IMR-90 (cell line): ENCODE results near the gene EPC1. TPM values are rescaled to one million over a fixed set of nuclear protein-coding genes. Genes with fewer than 3 reads are reported as not detected.

Experiments
- ATAC-seq: fragments of 200-7000 bp; cut with Tn5 transposase; 2 replicates; pipeline ENCODE4 v1.9.1; 2020; ENCODE audit warnings: low read depth, mild to moderate bottlenecking, moderate library complexity
- BruUV-seq: library from RNA; stranded (reverse); fragments of 400-500 nt; replicated peaks from 2 replicates; lab custom pipeline; 2021; lab: Mats Ljungman, UMichigan
- CTCF ChIA-PET: fragments of 300-600 bp; formaldehyde crosslinking; extraction: SDS; loops from one replicate; lab custom pipeline; 2021; ENCODE audit warnings: antibody characterized with exemption; lab: Yijun Ruan, JAX
- POLR2A ChIA-PET: fragments of 300-600 bp; sonication (Branson Sonifier 250); formaldehyde crosslinking; loops from one replicate; lab custom pipeline; 2022; ENCODE audit warnings: antibody characterized with exemption; ENCODE audit not compliant: unreplicated experiment; lab: Charles Lee
- DNase-seq: peaks from one replicate; pipeline ENCODE4 v3.0.0; 2013
- H2AFZ ChIP-seq: replicated peaks from 2 replicates; pipeline ENCODE3; 2013; ENCODE audit warnings: low read length, mild to moderate bottlenecking; ENCODE audit not compliant: poor library complexity
- H2AK5ac ChIP-seq: 2 replicates; pipeline ENCODE4 v1.6.1; 2013; ENCODE audit warnings: low read depth, low read length, inconsistent platforms
- H2AK9ac ChIP-seq: replicated peaks from 2 replicates; pipeline ENCODE3; 2013; ENCODE audit warnings: mild to moderate bottlenecking, low read depth, low read length, moderate library complexity; ENCODE audit not compliant: poor library complexity
- H2BK120ac ChIP-seq: 2 replicates; pipeline ENCODE4 v1.6.1; 2013; ENCODE audit warnings: low read depth, low read length, inconsistent platforms
- H2BK15ac ChIP-seq: 3 replicates; pipeline ENCODE4 v1.6.1; 2013; ENCODE audit warnings: low read depth, low read length, inconsistent platforms
- H2BK20ac ChIP-seq: 2 replicates; pipeline ENCODE4 v1.6.1; 2013; ENCODE audit warnings: low read depth, mild to moderate bottlenecking, inconsistent platforms, low read length, moderate library complexity
- H2BK5ac ChIP-seq: 2 replicates; pipeline ENCODE4 v1.6.1; 2013; ENCODE audit warnings: mild to moderate bottlenecking, low read depth, low read length, inconsistent platforms; ENCODE audit not compliant: poor library complexity, severe bottlenecking
- H3K14ac ChIP-seq: replicated peaks from 2 replicates; pipeline ENCODE4 v1.6.1; 2013; ENCODE audit warnings: low read depth, low read length, inconsistent platforms
- H3K18ac ChIP-seq: 2 replicates; pipeline ENCODE4 v1.6.1; 2013; ENCODE audit warnings: low read depth, low read length, control low read depth
- H3K23ac ChIP-seq: 2 replicates; pipeline ENCODE4 v1.6.1; 2013; ENCODE audit warnings: low read depth, low read length, inconsistent platforms
- H3K27ac ChIP-seq: 2 replicates; pipeline ENCODE4 v1.5.1; 2013; ENCODE audit warnings: mild to moderate bottlenecking, control low read depth, low read length; ENCODE audit not compliant: insufficient read depth
- H3K27me3 ChIP-seq: 2 replicates; pipeline ENCODE4 v1.6.1; 2013; ENCODE audit warnings: low read length; ENCODE audit not compliant: control insufficient read depth, insufficient read depth
- H3K36me3 ChIP-seq: 2 replicates; pipeline ENCODE4 v1.6.1; 2013; ENCODE audit warnings: low read length, mixed read lengths; ENCODE audit not compliant: control insufficient read depth, insufficient read depth
- H3K4ac ChIP-seq: 2 replicates; pipeline ENCODE4 v1.6.1; 2013; ENCODE audit warnings: low read depth, low read length, inconsistent platforms
- H3K4me1 ChIP-seq: 2 replicates; pipeline ENCODE4 v1.6.1; 2013; ENCODE audit warnings: low read length, mixed read lengths; ENCODE audit not compliant: control insufficient read depth, insufficient read depth
- H3K4me2 ChIP-seq: 2 replicates; pipeline ENCODE4 v1.6.1; 2013; ENCODE audit warnings: low read depth, mild to moderate bottlenecking, control low read depth, low read length, moderate library complexity
- H3K4me3 ChIP-seq: 2 replicates; pipeline ENCODE4 v1.5.1; 2013; ENCODE audit warnings: low read depth, mild to moderate bottlenecking, control low read depth, low read length, moderate library complexity; ENCODE audit not compliant: insufficient read depth
- H3K56ac ChIP-seq: 2 replicates; pipeline ENCODE4 v1.6.1; 2013; ENCODE audit warnings: low read length, inconsistent platforms; ENCODE audit not compliant: insufficient read depth; ENCODE audit errors: extremely low read depth
- H3K79me1 ChIP-seq, 2 experiments: 2 replicates each; pipeline ENCODE4 v1.6.1; 2013; ENCODE audit warnings: low read length in 2 of 2, inconsistent platforms in 1 of 2, low read depth in 1 of 2
- H3K9ac ChIP-seq: 2 replicates; pipeline ENCODE4 v1.6.1; 2013; ENCODE audit warnings: low read depth, low read length, control low read depth
- H3K9me1 ChIP-seq: 2 replicates; pipeline ENCODE4 v1.6.1; 2013; ENCODE audit warnings: low read length, inconsistent platforms; ENCODE audit not compliant: insufficient read depth
- H3K9me3 ChIP-seq: 2 replicates; pipeline ENCODE4 v1.6.1; 2013; ENCODE audit warnings: low read length; ENCODE audit not compliant: control insufficient read depth, insufficient read depth
- H4K20me1 ChIP-seq: 2 replicates; pipeline ENCODE4 v1.6.1; 2013; ENCODE audit warnings: low read length, inconsistent platforms; ENCODE audit not compliant: insufficient read depth
- H4K5ac ChIP-seq: 2 replicates; pipeline ENCODE4 v1.6.1; 2013; ENCODE audit warnings: mild to moderate bottlenecking, low read depth, low read length, control low read depth
- H4K8ac ChIP-seq, 2 experiments: 2 replicates each; pipeline ENCODE4 v1.6.1; 2013; ENCODE audit warnings: low read depth in 2 of 2, low read length in 2 of 2, control low read depth in 1 of 2, inconsistent platforms in 1 of 2
- H4K91ac ChIP-seq: 2 replicates; pipeline ENCODE4 v1.6.1; 2013; ENCODE audit warnings: low read depth, low read length, inconsistent platforms; ENCODE audit not compliant: insufficient read depth
- BHLHE40 ChIP-seq: fragments of 150-350 bp; IDR thresholded peaks from 2 replicates; pipeline ENCODE4 v1.6.1; 2016; ENCODE audit warnings: mild to moderate bottlenecking, low read depth, low read length
- CEBPB ChIP-seq: IDR thresholded peaks from 2 replicates; pipeline ENCODE4 v1.6.1; 2012; ENCODE audit warnings: low read depth, low read length, improper control_type of control experiment
- CHD1 ChIP-seq: IDR thresholded peaks from 2 replicates; pipeline ENCODE4 v1.6.1; 2012; ENCODE audit warnings: low read depth, low read length, improper control_type of control experiment
- FOS ChIP-seq: fragments of 150-350 bp; IDR thresholded peaks from 2 replicates; pipeline ENCODE4 v1.6.1; 2016; ENCODE audit warnings: low read depth, low read length
- MAFK ChIP-seq: IDR thresholded peaks from 2 replicates; pipeline ENCODE4 v1.6.1; 2012; ENCODE audit warnings: low read depth, low read length, improper control_type of control experiment
- MAZ ChIP-seq: IDR thresholded peaks from 2 replicates; pipeline ENCODE4 v1.6.1; 2012; ENCODE audit warnings: low read depth, mild to moderate bottlenecking, low read length, improper control_type of control experiment, moderate library complexity, borderline replicate concordance
- MXI1 ChIP-seq: IDR thresholded peaks from 2 replicates; pipeline ENCODE4 v1.6.1; 2012; ENCODE audit warnings: low read depth, mild to moderate bottlenecking, low read length, moderate library complexity, borderline replicate concordance
- NFE2L2 ChIP-seq: fragments of 150-350 bp; IDR thresholded peaks from 2 replicates; pipeline ENCODE4 v1.6.1; 2016; ENCODE audit warnings: low read depth, mild to moderate bottlenecking, low read length
- POLR2A ChIP-seq: IDR thresholded peaks from 2 replicates; pipeline ENCODE4 v1.6.1; 2012; ENCODE audit warnings: mild to moderate bottlenecking, low read depth, low read length
- RAD21 ChIP-seq: IDR thresholded peaks from 2 replicates; pipeline ENCODE4 v1.6.1; 2012; ENCODE audit warnings: low read length, improper control_type of control experiment
- RCOR1 ChIP-seq: IDR thresholded peaks from 2 replicates; pipeline ENCODE4 v1.6.1; 2012; ENCODE audit warnings: mild to moderate bottlenecking, low read length, improper control_type of control experiment; ENCODE audit not compliant: insufficient replicate concordance
- RFX5 ChIP-seq: IDR thresholded peaks from 2 replicates; pipeline ENCODE4 v1.8.0; 2012; ENCODE audit warnings: low read depth, mild to moderate bottlenecking, low read length, moderate library complexity
- SMC3 ChIP-seq: fragments of 150-350 bp; IDR thresholded peaks from 2 replicates; pipeline ENCODE4 v1.6.1; 2016; ENCODE audit warnings: low read depth, mild to moderate bottlenecking, antibody characterized with exemption, low read length, moderate library complexity
- WGBS, 2 experiments: methylation state at CpG; one replicate each; pipeline versions ENCODE4 v1.1.5 to v1.1.7; 2013; ENCODE audit warnings: missing lambda C conversion rate in 2 of 2; ENCODE audit not compliant: insufficient read length in 1 of 2; ENCODE audit errors: extremely low coverage in 2 of 2; 5-methylcytosine and 5-hydroxymethylcytosine counted together
- dilution Hi-C: fragments of 300-500 bp; cut with HindIII; formaldehyde crosslinking; loops from one replicate; pipeline ENCODE4 v1.14.3; 2018; ENCODE audit warnings: low sequenced_read_pairs; ENCODE audit not compliant: unreplicated experiment
- in situ Hi-C: fragments of 300-500 bp; cut with MboI; formaldehyde crosslinking; loops from 3 replicates; pipeline ENCODE4 v1.14.3; 2019; ENCODE audit warnings: low sequenced_read_pairs, inconsistent platforms, mixed read lengths
- intact Hi-C: fragments of 100-400 bp; cut with micrococcal nuclease; formaldehyde crosslinking; loops from 2 replicates; pipeline ENCODE4 v1.10.0; 2022
- polyA plus RNA-seq, 3 experiments: library from polyadenylated mRNA; depleted of rRNA; stranded (reverse); fragments of >200 nt; gene quantifications; 2 replicates each; pipeline ENCODE4 v1.2.3, GENCODE V29; 2012; ENCODE audit warnings: low replicate concordance in 1 of 3
- total RNA-seq: library from RNA; depleted of rRNA; stranded (reverse); fragments of >200 nt; gene quantifications from 2 replicates; pipeline ENCODE4 v1.2.3, GENCODE V29; 2012
- TF ChIP-seq, protein P1 (sequence below): fragments of 150-350 bp; IDR thresholded peaks from 2 replicates; pipeline ENCODE4 v1.6.1; 2016; ENCODE audit warnings: low read depth, mild to moderate bottlenecking, low read length, moderate library complexity, borderline replicate concordance
- TF ChIP-seq, protein P2 (sequence below): fragments of 150-350 bp; IDR thresholded peaks from 2 replicates; pipeline ENCODE4 v1.6.1; 2017; ENCODE audit warnings: mild to moderate bottlenecking, antibody characterized with exemption, low read length, low read depth
- TF ChIP-seq, protein P3 (sequence below): conservative IDR thresholded peaks from 2 replicates; pipeline ENCODE4 v1.5.1; 2012; ENCODE audit warnings: mild to moderate bottlenecking, low read depth, low read length, improper control_type of control experiment

The EPC1 gene
- total and polyA plus RNA-seq, 2 of the 4 experiments (the other 2 are of a cell fraction), result 21.9 to 23.5 TPM

DNA sequence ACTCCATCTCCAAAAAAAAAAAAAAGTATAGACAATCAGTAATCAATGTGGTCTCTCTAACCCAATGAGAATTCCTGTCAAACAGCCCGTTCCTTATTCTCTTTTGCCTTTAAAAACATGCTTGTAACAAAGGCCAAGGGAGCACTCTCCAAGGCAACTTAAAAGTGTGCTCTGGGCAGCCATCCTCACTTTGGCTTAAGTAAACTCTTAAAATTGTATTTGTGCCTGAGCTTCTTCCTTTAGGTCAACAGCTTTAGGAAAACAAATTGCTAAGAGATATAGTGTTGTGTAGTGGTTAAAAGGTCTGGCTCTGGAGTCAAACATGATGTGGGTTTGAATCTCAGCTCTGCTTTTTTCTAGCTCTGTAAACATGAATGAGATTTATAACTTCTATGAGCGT is 13.9 kb upstream of the EPC1 start:
- intact Hi-C loops, result no loop called here
- Histone ChIP-seq H3K36me3 (peaks cover 2% of the 10 kb centered on the region; the same call in 1 of the 2 replicates), H4K91ac (no peak overlapping the region), H3K4me3 (no peak overlapping the region), H3K4me2 (no peak overlapping the region), H2BK5ac (no peak overlapping the region), H3K4ac (no peak overlapping the region), H4K8ac (no peak overlapping the region), H2AK9ac (no peak overlapping the region), H2BK120ac (no peak overlapping the region), H3K23ac (no peak overlapping the region; the same call in 1 of the 2 replicates), H2AFZ (no peak overlapping the region), H3K9ac (no peak overlapping the region), H3K56ac (no peak overlapping the region), H3K27me3 (no peaks in the 10 kb centered on the region), H3K79me1 (peaks cover 18 to 49% of the 10 kb centered on the region in 2 experiments), H3K27ac (no peak overlapping the region), H4K20me1 (peaks cover 9% of the 10 kb centered on the region; the same call in 1 of the 2 replicates), H4K5ac (no peak overlapping the region), H3K18ac (no peak overlapping the region), H2BK20ac (no peak overlapping the region), H3K9me1 (peaks cover 3% of the 10 kb centered on the region; the same call in 1 of the 2 replicates), H2BK15ac (no peak overlapping the region), H3K14ac (no peak overlapping the region), H3K4me1 (no peaks in the 10 kb centered on the region), H2AK5ac (no peak overlapping the region), H3K9me3 (no peaks in the 10 kb centered on the region)
- dilution Hi-C loops, result no loop called here
- ChIA-PET CTCF (interaction anchor here (0.7 to 1.2 kb wide), 2 partner anchors 24 to 104 kb away, joined by 3 read pairs; no protein-coding TSS in a partner anchor), POLR2A (no interaction called here)
- ATAC-seq (no peak), DNase-seq (no peak)
- BruUV-seq, result no TSS peak
- no CpG with 5 or more reads among the region's 2 CpGs for WGBS, 2 experiments
- TF ChIP-seq MAZ (no peak), RCOR1 (no peak), FOS (no peak), CHD1 (no peak), CEBPB (no peak), BHLHE40 (no peak), RAD21 (no peak), MXI1 (no peak), POLR2A (no peak), RFX5 (no peak), MAFK (no peak), NFE2L2 (no peak), SMC3 (no peak)
- TF ChIP-seq, protein P1, sequence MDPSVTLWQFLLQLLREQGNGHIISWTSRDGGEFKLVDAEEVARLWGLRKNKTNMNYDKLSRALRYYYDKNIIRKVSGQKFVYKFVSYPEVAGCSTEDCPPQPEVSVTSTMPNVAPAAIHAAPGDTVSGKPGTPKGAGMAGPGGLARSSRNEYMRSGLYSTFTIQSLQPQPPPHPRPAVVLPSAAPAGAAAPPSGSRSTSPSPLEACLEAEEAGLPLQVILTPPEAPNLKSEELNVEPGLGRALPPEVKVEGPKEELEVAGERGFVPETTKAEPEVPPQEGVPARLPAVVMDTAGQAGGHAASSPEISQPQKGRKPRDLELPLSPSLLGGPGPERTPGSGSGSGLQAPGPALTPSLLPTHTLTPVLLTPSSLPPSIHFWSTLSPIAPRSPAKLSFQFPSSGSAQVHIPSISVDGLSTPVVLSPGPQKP, result no peak
- TF ChIP-seq, protein P2, sequence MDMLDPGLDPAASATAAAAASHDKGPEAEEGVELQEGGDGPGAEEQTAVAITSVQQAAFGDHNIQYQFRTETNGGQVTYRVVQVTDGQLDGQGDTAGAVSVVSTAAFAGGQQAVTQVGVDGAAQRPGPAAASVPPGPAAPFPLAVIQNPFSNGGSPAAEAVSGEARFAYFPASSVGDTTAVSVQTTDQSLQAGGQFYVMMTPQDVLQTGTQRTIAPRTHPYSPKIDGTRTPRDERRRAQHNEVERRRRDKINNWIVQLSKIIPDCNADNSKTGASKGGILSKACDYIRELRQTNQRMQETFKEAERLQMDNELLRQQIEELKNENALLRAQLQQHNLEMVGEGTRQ, result no peak
- TF ChIP-seq, protein P3, sequence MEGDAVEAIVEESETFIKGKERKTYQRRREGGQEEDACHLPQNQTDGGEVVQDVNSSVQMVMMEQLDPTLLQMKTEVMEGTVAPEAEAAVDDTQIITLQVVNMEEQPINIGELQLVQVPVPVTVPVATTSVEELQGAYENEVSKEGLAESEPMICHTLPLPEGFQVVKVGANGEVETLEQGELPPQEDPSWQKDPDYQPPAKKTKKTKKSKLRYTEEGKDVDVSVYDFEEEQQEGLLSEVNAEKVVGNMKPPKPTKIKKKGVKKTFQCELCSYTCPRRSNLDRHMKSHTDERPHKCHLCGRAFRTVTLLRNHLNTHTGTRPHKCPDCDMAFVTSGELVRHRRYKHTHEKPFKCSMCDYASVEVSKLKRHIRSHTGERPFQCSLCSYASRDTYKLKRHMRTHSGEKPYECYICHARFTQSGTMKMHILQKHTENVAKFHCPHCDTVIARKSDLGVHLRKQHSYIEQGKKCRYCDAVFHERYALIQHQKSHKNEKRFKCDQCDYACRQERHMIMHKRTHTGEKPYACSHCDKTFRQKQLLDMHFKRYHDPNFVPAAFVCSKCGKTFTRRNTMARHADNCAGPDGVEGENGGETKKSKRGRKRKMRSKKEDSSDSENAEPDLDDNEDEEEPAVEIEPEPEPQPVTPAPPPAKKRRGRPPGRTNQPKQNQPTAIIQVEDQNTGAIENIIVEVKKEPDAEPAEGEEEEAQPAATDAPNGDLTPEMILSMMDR, result no peak
- in situ Hi-C loops, result no loop called here
